OCI-M1 (cell line): ENCODE data around the gene ARHGAP10.

Experiments used
- DNase-seq: peaks from one replicate; lab custom pipeline; 2025; lab: John Stamatoyannopoulos, UW

ARHGAP10 gene

GRCh38 chr4:148092316-148093014, 360.6 kb downstream of the ARHGAP10 start:
- no peak for DNase-seq

DNA sequence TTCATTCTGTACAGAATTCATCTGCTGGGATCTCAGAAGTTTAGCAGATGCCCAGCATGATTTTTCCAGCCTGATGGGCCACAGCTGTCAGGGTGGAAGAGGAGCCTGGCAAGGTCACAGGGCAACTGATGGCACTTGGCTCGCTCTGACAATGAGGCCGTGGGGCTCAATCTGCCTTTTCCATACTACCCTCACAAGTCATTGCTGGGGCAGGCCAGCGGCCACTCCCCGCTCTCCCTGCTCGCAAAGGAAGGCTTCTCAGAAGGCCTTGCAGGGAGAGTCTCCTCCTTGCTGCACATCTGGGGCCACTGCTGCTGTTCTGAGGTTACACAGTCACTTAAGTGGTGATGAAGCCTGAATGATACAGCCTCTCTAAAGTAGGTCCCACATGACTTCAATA, 361.2 kb downstream of the ARHGAP10 start:
- DNase-seq, result no peak

DNA sequence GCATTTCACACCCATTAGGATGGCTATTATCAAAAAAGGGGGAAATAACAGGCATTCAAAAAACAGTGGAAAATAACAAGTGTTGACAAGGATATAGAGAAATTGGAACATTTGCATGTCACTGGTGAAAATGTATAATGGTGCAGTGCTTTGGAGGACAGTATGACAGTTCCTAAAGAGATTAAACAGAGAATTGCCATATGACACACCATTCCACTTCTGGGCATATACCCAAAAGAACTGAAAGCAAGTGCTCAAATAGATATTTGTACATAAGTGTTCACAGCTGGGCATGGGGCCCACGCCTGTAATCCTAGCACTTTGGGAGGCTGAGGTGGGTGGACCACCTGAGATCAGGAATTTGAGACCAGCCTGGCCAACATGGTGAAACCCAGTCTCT, 362.3 kb downstream of the ARHGAP10 start:
- DNase-seq, result no peak

DNA sequence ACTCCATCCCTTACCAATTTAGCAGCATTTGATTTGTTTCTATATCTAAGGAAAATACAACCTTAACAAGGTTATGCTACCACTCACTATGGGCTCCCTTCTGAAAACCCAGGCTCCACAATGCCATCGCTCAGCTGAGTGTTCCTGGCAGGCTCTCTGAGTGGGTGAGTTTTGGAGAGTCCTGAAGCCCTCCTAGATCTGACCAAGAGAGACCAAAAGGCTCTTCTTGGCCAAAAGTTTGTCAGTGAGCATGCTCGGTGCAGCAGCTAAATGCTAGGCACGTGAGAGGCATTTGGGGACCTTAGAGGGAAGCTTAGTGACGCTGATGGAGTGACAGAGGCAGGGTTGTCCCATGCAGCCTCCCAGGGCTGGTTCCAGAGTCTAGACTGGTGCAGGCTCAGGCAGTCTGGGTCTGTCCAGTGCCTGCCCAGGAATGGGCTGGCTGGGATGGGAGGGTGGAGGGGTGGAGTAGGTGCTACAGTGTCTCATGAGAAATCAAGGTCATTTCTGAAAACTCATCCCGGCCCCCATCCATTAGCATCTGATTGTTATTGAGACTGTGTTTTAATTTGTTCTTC, 363.5 kb downstream of the ARHGAP10 start:
- DNase-seq, result no peak

DNA sequence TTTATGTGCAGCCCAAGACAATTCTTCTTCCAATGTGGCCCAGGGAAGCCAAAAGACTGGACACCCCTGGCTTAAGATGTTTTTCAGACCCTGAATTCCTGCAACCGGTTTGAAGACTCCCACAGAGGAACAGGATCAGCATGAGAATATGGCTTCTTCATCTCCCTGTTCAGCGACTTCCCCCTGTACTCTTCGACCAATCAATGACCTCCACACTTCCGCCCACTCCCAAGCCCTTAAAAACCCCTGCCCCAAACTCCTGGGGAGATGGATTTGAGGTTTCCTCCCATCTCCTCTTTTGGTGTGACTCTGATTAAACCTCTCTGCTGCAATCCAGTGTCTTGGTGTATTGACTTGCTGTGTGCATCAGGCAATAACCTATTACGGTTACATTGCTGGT, 365.9 kb downstream of the ARHGAP10 start:
- DNase-seq, result no peak

DNA sequence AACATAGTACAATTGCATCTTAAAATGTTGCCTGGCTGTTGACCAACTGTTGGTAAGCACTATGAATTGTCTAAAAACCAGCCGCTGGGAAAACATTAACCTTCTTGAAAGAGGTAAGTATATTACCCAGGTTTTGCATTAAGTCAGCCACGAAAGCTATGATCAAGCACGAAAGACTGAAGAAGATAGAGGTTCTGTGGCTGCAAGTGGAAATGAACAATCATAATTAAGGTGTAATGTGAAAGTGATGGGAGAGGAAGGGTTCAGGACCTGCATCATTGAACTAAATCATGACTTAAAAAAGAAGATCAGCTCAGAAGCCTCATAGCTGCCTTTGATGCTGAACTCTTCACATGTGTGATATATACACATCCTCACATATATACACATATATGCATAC, 369.3 kb downstream of the ARHGAP10 start:
- DNase-seq, result no peak

DNA sequence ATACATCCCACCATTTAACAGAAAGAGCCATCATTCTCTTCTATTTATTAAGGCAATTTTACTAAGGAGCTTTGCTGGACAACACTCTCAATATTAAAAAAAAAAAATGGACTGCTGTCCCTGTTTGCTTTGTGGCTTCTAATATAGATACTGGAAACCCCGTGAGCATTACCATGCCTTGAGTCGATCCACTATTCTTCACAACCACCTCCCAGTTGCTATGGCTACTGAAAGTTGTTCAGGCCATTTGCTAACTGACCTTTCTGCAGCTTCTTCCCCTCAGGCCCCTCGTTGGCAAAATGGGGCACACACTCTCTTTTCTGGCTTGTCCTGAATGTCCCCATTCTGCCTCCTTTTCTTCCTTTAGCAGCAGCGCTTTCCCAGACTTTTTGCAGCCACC, 369.9 kb downstream of the ARHGAP10 start:
- DNase-seq, result no peak

DNA sequence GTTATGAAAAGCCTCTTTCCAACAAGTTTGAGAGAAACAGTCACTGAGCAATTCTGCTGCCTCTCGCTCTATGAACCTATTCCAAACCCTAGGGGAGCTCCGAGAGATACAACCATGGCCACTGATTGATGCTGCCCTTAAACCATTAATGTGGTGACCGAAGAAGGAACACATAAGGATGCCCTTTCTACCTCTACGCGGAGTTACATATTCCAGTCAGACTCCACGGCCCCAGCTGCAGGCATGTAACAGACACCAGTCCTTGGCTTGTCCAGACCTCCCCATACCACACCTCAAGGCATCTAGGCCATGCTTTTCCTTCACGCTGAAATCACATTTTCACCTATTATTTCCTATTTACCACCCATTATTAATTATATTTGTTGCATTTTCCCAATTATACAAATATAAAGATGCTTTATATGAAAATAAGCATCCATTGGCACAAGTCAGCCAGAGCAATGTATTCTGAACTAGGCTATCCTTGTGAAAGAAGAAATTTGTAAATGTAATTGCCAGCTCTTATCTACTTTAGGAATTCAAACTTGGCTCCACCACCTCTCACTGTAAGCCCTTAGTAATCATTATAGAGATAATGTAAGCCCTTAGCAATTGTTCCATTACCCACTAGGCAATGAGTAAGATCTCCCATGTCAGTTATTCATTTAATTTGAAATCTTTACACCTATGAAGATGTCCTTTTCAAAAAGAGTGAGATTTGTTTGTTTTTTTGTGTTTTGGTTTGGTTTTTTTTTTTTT, 371.9 kb downstream of the ARHGAP10 start:
- no peak for DNase-seq

DNA sequence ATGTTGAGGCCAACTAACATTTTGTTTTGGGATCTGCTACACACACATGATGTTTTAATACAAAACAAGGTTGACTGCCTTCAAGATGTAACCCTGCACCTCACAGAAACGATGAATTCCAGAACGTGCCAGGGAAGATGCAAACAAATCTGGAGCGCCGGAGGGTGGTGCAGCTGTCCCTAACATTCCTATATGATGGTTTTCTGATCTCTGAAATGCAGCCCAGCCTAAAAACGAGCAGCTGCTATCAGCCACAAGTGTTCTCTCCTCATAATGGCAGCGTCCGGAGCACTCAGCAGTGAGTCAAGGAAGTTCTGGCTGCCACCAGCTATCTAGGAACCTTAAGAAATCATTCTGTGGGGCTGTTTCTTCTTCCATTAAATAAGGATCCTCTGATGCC, 376.9 kb downstream of the ARHGAP10 start:
- DNase-seq, result no peak

- DNase-seq, result no peak
Measured at GRCh38 chr4:148109216-148109615, 377.3 kb downstream of the ARHGAP10 start.

GRCh38 chr4:148110169-148110568, 378.3 kb downstream of the ARHGAP10 start:
- no peak for DNase-seq

- DNase-seq, result peak; percentile 60
Measured at GRCh38 chr4:148112231-148112982, 380.5 kb downstream of the ARHGAP10 start.

- no peak for DNase-seq
Measured at GRCh38 chr4:148114436-148114835, 382.5 kb downstream of the ARHGAP10 start.

GRCh38 chr4:148116264-148116663, 384.4 kb downstream of the ARHGAP10 start:
- peak; percentile 53 for DNase-seq

GRCh38 chr4:148116969-148117368, 385.1 kb downstream of the ARHGAP10 start:
- DNase-seq, result no peak

DNA sequence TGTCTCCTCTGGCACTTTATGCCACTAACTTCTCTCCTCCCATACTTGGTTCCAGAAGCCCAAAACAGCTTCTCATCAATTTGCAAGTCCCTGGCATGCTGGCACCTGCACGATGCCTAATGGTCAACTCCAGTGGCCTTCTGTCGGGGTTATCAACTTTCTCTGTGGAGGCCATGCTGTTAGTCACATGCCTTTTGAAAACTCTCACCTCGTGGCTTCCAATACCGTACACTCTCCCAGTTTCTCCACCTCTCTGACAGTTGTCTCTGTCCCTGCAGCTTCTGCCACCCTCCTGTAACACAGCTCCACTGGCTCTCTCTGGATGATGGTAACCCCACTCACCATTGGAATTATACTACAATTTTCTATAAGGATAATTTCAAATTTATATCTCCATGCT, 386.3 kb downstream of the ARHGAP10 start:
- no peak for DNase-seq

DNA sequence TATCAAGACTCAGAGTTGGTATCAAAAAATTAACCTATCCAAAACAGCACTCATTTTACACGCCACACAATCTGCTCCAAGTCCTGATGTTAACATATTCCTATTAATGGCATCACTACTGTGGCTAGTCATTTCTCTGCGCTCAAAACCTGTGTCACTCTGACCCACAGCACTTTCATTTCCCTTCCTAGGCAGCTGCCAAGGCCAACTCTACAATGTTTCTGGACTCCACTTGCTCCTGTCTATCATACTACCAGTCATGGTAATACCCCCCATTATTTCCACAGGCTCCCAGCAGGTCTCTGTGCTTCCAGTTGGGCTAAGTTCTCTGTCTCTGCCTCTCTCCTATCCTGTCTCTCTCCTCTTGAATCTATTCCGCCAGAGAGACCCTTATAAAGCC, 386.7 kb downstream of the ARHGAP10 start:
- no peak for DNase-seq

- no peak for DNase-seq
Measured at GRCh38 chr4:148120216-148120615, 388.3 kb downstream of the ARHGAP10 start.
